Activated T-cell treated with anti-CD3 and anti-CD28 coated beads, Interleukin-2, amount 50 U/mL, for 4 hours (primary cell): ENCODE data around the gene CAB39L. TPM values are rescaled to one million over a fixed set of nuclear protein-coding genes. Genes with fewer than 3 reads are reported as not detected.

Source experiments
- ATAC-seq, 2 donors: fragments of 200-7000 bp; cut with Tn5 transposase; one replicate each; pipeline ENCODE4 v1.10.0; 2021
- DNase-seq: peaks from one replicate; pipeline ENCODE4 v3.0.0-alpha.2; 2020
- H3K27me3 Mint-ChIP-seq: one replicate; pipeline ENCODE4 v1.8.0; 2021; ENCODE audit warnings: low read depth, mixed read lengths
- H3K36me3 Mint-ChIP-seq: one replicate; pipeline ENCODE4 v1.8.0; 2022; ENCODE audit warnings: mixed read lengths; ENCODE audit not compliant: insufficient read depth
- H3K4me1 Mint-ChIP-seq: one replicate; pipeline ENCODE4 v1.8.0; 2021; ENCODE audit warnings: low read depth, mixed read lengths
- H3K4me3 Mint-ChIP-seq: one replicate; pipeline ENCODE4 v1.8.0; 2021; ENCODE audit warnings: mild to moderate bottlenecking, moderate library complexity, mixed read lengths
- H3K9me3 Mint-ChIP-seq: one replicate; pipeline ENCODE4 v1.8.0; 2021; ENCODE audit warnings: mixed read lengths
- total RNA-seq, 3 donors: library from RNA; stranded (reverse); gene quantifications; one replicate each; pipeline ENCODE4 v1.2.1, GENCODE V29; 2021

Gene CAB39L
- total RNA-seq, 3 donors from 2014 or later: 3.0 to 3.3 (median 3.2) TPM

- Mint-ChIP-seq H3K27me3 (no peaks in the 10 kb centered on the region), H3K4me3 (no peak overlapping the region), H3K36me3 (peaks cover 13% of the 10 kb centered on the region), H3K9me3 (no peaks in the 10 kb centered on the region), H3K4me1 (peaks cover 60% of the 10 kb centered on the region)
- DNase-seq (no peak), ATAC-seq (no peak)
These were observed 9.0 kb upstream of the CAB39L start for GRCh38 chr13:49452725-49453457.

GRCh38 chr13:49450105-49450819, 6.4 kb upstream of the CAB39L start:
- ATAC-seq (peak in 1 of 2 donors; percentile 42), DNase-seq (no peak)
- Mint-ChIP-seq H3K9me3 (no peaks in the 10 kb centered on the region), H3K4me3 (peak overlapping the region; percentile 57), H3K4me1 (peaks cover 69% of the 10 kb centered on the region), H3K27me3 (no peaks in the 10 kb centered on the region), H3K36me3 (peaks cover 12% of the 10 kb centered on the region)

GRCh38 chr13:49448753-49449152, 4.9 kb upstream of the CAB39L start:
- Mint-ChIP-seq H3K27me3 (no peaks in the 10 kb centered on the region), H3K36me3 (peaks cover 8% of the 10 kb centered on the region), H3K4me1 (peaks cover 59% of the 10 kb centered on the region), H3K9me3 (no peaks in the 10 kb centered on the region), H3K4me3 (no peak overlapping the region)
- ATAC-seq: no peak
- no peak for DNase-seq

- no peaks in the 10 kb centered on the region for H3K9me3 Mint-ChIP-seq
- peaks cover 9% of the 10 kb centered on the region for H3K36me3 Mint-ChIP-seq
- H3K27me3 Mint-ChIP-seq: no peaks in the 10 kb centered on the region
- no peak for DNase-seq
- H3K4me3 Mint-ChIP-seq: peak overlapping the region; percentile 65
- H3K4me1 Mint-ChIP-seq: peaks cover 68% of the 10 kb centered on the region
- no peak for ATAC-seq
These were observed 2.6 kb upstream of the CAB39L start for GRCh38 chr13:49446473-49446872.

- peaks cover 6% of the 10 kb centered on the region for H3K36me3 Mint-ChIP-seq
These were observed 896 bp upstream of the CAB39L start for GRCh38 chr13:49444524-49445395.

GRCh38 chr13:49443357-49443703, 534 bp downstream of the CAB39L start:
- DNase-seq (no peak), ATAC-seq (no peak)
- H3K36me3 Mint-ChIP-seq: peaks cover 3% of the 10 kb centered on the region
- H3K9me3 Mint-ChIP-seq: no peaks in the 10 kb centered on the region
- H3K4me3 Mint-ChIP-seq: peak overlapping the region; percentile 91
- H3K27me3 Mint-ChIP-seq: no peaks in the 10 kb centered on the region
- peaks cover 48% of the 10 kb centered on the region for H3K4me1 Mint-ChIP-seq

More at GRCh38 chr13:49444524-49445395, 896 bp upstream of the CAB39L start:
- Mint-ChIP-seq H3K9me3 (no peaks in the 10 kb centered on the region), H3K4me3 (peak overlapping the region; percentile 91), H3K27me3 (no peaks in the 10 kb centered on the region), H3K4me1 (peaks cover 60% of the 10 kb centered on the region)
- ATAC-seq (peak; percentile 7), DNase-seq (peak; percentile 12)

GRCh38 chr13:49441846-49442245, 2.0 kb downstream of the CAB39L start:
- Mint-ChIP-seq H3K9me3 (no peaks in the 10 kb centered on the region), H3K36me3 (peaks cover 3% of the 10 kb centered on the region), H3K4me3 (peak overlapping the region; percentile 91), H3K27me3 (no peaks in the 10 kb centered on the region), H3K4me1 (peaks cover 35% of the 10 kb centered on the region)
- ATAC-seq (no peak), DNase-seq (no peak)

GRCh38 chr13:49441312-49441711, 2.6 kb downstream of the CAB39L start:
- no peak for ATAC-seq
- Mint-ChIP-seq H3K4me3 (no peak overlapping the region), H3K9me3 (no peaks in the 10 kb centered on the region), H3K36me3 (peaks cover 3% of the 10 kb centered on the region), H3K4me1 (peaks cover 30% of the 10 kb centered on the region), H3K27me3 (no peaks in the 10 kb centered on the region)
- no peak for DNase-seq

GRCh38 chr13:49439609-49440008, 4.3 kb downstream of the CAB39L start:
- Mint-ChIP-seq H3K27me3 (no peaks in the 10 kb centered on the region), H3K4me1 (peaks cover 22% of the 10 kb centered on the region), H3K36me3 (peaks cover 3% of the 10 kb centered on the region), H3K9me3 (no peaks in the 10 kb centered on the region), H3K4me3 (no peak overlapping the region)
- ATAC-seq (no peak), DNase-seq (no peak)

GRCh38 chr13:49437705-49438104, 6.2 kb downstream of the CAB39L start:
- Mint-ChIP-seq H3K4me3 (no peak overlapping the region), H3K9me3 (no peaks in the 10 kb centered on the region), H3K36me3 (peaks cover 6% of the 10 kb centered on the region), H3K27me3 (no peaks in the 10 kb centered on the region), H3K4me1 (peaks cover 13% of the 10 kb centered on the region)
- no peak for DNase-seq
- no peak for ATAC-seq

GRCh38 chr13:49436890-49437289, 7.0 kb downstream of the CAB39L start:
- ATAC-seq: no peak
- Mint-ChIP-seq H3K4me3 (no peak overlapping the region), H3K4me1 (peaks cover 6% of the 10 kb centered on the region), H3K27me3 (no peaks in the 10 kb centered on the region), H3K36me3 (peaks cover 8% of the 10 kb centered on the region), H3K9me3 (no peaks in the 10 kb centered on the region)
- no peak for DNase-seq

- Mint-ChIP-seq H3K36me3 (peaks cover 8% of the 10 kb centered on the region), H3K9me3 (no peaks in the 10 kb centered on the region), H3K27me3 (no peaks in the 10 kb centered on the region), H3K4me1 (peaks cover 2% of the 10 kb centered on the region), H3K4me3 (no peak overlapping the region)
- no peak for ATAC-seq
- DNase-seq: no peak
These were observed 7.9 kb downstream of the CAB39L start for GRCh38 chr13:49435992-49436391.

GRCh38 chr13:49429121-49429520, 14.7 kb downstream of the CAB39L start:
- ATAC-seq: no peak
- Mint-ChIP-seq H3K4me1 (no peaks in the 10 kb centered on the region), H3K36me3 (peaks cover 13% of the 10 kb centered on the region), H3K4me3 (no peak overlapping the region), H3K27me3 (no peaks in the 10 kb centered on the region), H3K9me3 (no peaks in the 10 kb centered on the region)
- DNase-seq: no peak

GRCh38 chr13:49428041-49428763, 15.7 kb downstream of the CAB39L start:
- no peaks in the 10 kb centered on the region for H3K4me1 Mint-ChIP-seq
- no peak for ATAC-seq
- no peak for DNase-seq
- no peak overlapping the region for H3K4me3 Mint-ChIP-seq
- peaks cover 10% of the 10 kb centered on the region for H3K36me3 Mint-ChIP-seq
- H3K9me3 Mint-ChIP-seq: no peaks in the 10 kb centered on the region
- H3K27me3 Mint-ChIP-seq: no peaks in the 10 kb centered on the region
